Breast epithelium (tissue), 3 donors: ENCODE results near the gene PDGFD.

Experiments used
- POLR2AphosphoS5 ChIP-seq, 3 donors: sonication (generic); formaldehyde crosslinking; IDR thresholded peaks; one replicate each; pipeline ENCODE4 v1.6.1; 2017; ENCODE audit warnings: antibody characterized with exemption in 3 of 3
- TF ChIP-seq, protein P1 (sequence below), 3 donors: fragments of 450-650 bp; IDR thresholded peaks; one replicate each; pipeline ENCODE4 v1.5.1; 2016 to 2017; ENCODE audit warnings: antibody characterized with exemption in 3 of 3, mild to moderate bottlenecking in 3 of 3, moderate library complexity in 3 of 3

DNA sequence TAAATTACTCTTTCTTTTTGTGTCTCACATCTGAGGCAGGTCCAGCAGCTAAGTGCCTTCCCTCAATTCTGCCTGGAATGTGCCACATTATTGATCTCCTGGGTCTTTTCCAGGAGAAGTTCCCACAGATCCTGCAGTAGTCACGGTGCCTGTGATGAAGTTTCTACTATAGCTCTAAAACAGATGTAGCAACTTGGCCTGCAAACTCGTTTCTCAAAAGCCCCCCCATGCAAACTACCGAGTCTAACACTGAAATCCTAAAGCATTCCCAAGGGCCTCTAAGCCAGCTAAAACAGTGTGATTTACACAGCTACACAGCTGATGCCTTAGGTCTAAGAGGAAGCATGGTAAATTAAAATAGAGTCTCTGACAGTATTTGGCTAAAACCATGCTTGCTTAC lies 73.2 kb downstream of the PDGFD start:
- TF ChIP-seq, protein P1, sequence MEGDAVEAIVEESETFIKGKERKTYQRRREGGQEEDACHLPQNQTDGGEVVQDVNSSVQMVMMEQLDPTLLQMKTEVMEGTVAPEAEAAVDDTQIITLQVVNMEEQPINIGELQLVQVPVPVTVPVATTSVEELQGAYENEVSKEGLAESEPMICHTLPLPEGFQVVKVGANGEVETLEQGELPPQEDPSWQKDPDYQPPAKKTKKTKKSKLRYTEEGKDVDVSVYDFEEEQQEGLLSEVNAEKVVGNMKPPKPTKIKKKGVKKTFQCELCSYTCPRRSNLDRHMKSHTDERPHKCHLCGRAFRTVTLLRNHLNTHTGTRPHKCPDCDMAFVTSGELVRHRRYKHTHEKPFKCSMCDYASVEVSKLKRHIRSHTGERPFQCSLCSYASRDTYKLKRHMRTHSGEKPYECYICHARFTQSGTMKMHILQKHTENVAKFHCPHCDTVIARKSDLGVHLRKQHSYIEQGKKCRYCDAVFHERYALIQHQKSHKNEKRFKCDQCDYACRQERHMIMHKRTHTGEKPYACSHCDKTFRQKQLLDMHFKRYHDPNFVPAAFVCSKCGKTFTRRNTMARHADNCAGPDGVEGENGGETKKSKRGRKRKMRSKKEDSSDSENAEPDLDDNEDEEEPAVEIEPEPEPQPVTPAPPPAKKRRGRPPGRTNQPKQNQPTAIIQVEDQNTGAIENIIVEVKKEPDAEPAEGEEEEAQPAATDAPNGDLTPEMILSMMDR (IDR thresholded peaks at IDR 0.05), result no peak
- no peak for TF ChIP-seq POLR2AphosphoS5 (IDR thresholded peaks at IDR 0.05)
